ENCODE results near the gene ZBTB2.
A peak's percentile ranks its signal among the peaks of the same experiment; 100 is the strongest.
"Not testable (repeated sequence)": the region's sequence is repeated elsewhere in the genome, so short reads cannot be mapped to it uniquely, and the experiment has no call there.

ZBTB2 gene

GRCh38 chr6:151370509-151371078 is 20.8 kb downstream of the ZBTB2 start:
- DNase-seq (ENCODE audit: low read depth), result peak; percentile 54

DNA sequence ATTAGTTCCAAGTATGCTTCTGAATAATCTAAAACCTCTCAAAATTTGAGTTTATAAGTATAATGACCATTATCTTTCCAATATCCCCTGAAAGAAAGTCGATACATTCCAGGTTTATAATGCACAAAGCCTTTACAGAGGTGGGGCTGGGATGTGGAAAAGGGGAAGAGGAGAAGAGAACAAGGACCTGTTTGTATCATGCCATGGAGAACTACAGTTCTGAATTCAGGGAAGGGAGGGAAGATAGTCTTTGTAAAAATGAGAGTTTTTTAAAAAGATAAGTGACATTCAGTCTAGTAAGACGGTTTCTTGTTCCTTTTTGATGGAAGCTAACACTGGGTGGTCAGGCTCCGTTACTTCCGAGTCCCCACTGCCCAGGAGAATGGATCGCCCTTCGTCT is 26.1 kb downstream of the ZBTB2 start:
- DNase-seq (ENCODE audit: low read depth), result no peak

GRCh38 chr6:151359486-151359885 is 31.9 kb downstream of the ZBTB2 start:
- no peak for DNase-seq (ENCODE audit: low read depth)

- DNase-seq (ENCODE audit: low read depth), result no peak
Measured at GRCh38 chr6:151358475-151358874, 32.9 kb downstream of the ZBTB2 start.

DNA sequence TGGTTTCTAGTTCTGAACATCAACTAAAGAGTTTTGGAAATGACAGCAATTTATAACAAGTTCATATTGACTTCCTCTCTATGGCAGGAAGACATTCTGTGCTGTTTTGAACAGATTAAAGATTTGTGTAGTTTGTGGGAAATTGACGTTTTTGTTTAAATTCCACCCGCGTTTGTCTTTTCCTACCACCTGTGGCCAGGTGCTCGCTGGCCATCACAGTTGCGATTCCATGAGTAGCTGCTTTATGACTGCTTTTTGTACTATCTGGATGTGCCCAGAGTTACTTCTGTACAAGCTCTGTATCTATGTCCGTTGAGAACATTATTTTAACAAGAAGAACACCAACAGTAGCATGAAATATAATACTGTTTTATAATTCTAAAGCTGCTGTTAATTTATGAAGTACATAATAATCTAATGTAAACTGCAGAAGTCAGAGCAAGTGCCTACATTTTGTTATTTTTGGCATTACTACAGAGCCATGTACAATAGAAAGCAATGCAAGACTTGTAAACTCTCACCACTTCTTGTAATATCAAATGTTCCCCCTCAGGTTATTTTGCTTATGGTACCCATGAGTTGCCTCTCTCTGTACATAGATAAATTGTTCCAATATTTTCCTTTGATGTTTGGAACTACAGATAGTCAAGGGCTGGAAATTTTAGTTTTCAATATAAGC is 33.5 kb downstream of the ZBTB2 start:
- DNase-seq (ENCODE audit: low read depth), result no peak

- not testable (repeated sequence) for DNase-seq (ENCODE audit: low read depth)
Measured at GRCh38 chr6:151356983-151357382, 34.4 kb downstream of the ZBTB2 start.

DNA sequence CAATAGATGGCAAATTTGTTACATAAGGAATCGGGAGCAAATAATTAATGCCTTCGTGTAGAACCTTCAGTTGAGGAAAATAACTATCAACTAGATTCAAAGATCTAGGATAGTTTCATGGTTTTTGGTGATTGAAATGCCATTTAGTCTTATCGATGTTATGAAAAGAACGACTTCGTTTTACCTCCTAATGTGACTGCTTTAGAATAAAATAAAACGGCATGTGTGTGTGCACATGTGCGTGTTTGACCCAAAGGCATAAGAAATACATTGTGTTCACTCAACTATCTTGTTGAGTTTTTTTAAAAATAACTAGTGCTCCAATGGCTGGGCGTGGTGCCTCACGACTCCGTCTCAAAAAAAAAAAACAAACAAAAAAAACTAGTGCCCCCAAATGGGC is 37.6 kb downstream of the ZBTB2 start:
- no peak for DNase-seq (ENCODE audit: low read depth)

- no peak for DNase-seq (ENCODE audit: low read depth)
Measured at GRCh38 chr6:151352410-151353396, 38.7 kb downstream of the ZBTB2 start.

- DNase-seq (ENCODE audit: low read depth), result no peak
Measured at GRCh38 chr6:151351731-151352130, 39.6 kb downstream of the ZBTB2 start.

GRCh38 chr6:151351146-151351700 is 40.1 kb downstream of the ZBTB2 start:
- no peak for DNase-seq (ENCODE audit: low read depth)

DNA sequence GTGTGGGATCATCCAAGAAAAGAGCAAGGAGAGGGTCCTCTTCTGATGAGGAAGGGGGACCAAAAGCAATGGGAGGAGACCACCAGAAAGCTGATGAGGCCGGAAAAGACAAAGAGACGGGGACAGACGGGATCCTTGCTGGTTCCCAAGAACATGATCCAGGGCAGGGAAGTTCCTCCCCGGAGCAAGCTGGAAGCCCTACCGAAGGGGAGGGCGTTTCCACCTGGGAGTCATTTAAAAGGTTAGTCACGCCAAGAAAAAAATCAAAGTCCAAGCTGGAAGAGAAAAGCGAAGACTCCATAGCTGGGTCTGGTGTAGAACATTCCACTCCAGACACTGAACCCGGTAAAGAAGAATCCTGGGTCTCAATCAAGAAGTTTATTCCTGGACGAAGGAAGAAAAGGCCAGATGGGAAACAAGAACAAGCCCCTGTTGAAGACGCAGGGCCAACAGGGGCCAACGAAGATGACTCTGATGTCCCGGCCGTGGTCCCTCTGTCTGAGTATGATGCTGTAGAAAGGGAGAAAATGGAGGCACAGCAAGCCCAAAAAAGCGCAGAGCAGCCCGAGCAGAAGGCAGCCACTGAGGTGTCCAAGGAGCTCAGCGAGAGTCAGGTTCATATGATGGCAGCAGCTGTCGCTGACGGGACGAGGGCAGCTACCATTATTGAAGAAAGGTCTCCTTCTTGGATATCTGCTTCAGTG is 40.8 kb downstream of the ZBTB2 start:
- DNase-seq (ENCODE audit: low read depth), result no peak

DNA sequence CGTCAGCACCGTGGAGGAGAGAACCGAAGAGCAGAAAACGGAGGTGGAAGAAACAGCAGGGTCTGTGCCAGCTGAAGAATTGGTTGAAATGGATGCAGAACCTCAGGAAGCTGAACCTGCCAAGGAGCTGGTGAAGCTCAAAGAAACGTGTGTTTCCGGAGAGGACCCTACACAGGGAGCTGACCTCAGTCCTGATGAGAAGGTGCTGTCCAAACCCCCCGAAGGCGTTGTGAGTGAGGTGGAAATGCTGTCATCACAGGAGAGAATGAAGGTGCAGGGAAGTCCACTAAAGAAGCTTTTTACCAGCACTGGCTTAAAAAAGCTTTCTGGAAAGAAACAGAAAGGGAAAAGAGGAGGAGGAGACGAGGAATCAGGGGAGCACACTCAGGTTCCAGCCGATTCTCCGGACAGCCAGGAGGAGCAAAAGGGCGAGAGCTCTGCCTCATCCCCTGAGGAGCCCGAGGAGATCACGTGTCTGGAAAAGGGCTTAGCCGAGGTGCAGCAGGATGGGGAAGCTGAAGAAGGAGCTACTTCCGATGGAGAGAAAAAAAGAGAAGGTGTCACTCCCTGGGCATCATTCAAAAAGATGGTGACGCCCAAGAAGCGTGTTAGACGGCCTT is 41.6 kb downstream of the ZBTB2 start:
- no peak for DNase-seq (ENCODE audit: low read depth)

DNA sequence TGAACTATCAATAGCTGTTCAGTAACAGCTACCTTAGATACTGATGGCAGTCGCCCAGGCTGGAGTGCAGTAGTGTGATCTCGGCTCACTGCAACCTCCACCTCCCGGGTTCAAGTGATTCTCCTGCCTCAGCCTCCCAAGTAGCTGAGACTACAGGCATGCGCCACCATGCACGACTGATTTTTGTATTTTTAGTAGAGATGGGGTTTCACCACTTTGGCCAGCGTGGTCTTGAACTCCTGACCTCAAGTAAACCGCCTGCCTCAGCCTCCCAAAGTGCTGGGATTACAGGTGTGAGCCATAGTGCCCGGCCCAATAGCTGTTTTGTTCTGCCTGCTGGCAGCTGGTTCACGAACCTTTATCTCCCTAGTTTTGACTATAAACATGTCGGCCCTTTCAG is 48.6 kb downstream of the ZBTB2 start:
- not testable (repeated sequence) for DNase-seq (ENCODE audit: low read depth)

- DNase-seq (ENCODE audit: low read depth), result no peak
Measured at GRCh38 chr6:151341476-151342195, 49.7 kb downstream of the ZBTB2 start.

GRCh38 chr6:151340219-151340978 is 51.0 kb downstream of the ZBTB2 start:
- no peak for DNase-seq (ENCODE audit: low read depth)

- DNase-seq (ENCODE audit: low read depth), result no peak
Measured at GRCh38 chr6:151339369-151339768, 52.0 kb downstream of the ZBTB2 start.

DNA sequence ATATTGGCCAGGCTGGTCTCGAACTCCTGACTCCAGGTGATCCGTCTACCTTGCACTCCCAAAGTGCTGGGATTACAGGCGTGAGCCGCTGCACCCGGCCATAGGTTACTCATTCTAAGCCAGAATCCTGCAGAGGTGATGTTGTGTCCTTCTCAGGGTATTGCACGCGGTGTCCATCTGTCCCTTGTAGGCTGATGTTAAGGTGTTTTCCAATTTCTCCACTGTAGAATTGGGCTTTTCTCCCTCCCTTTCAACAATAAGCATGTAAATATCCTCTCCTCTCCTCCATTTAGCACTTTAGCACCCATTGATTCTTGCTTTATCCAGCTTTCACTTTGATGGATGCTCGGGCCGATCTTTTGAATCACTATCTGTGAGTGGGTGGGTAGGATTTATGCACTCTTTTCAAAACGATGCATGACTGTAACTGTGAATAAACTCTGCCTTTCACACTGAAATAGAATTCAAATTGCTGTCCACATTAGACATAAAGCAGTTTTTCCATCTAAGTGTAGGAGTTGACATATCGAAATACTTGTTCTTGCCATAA is 52.6 kb downstream of the ZBTB2 start:
- peak; percentile 62 for DNase-seq (ENCODE audit: low read depth)

- DNase-seq (ENCODE audit: low read depth), result no peak
Measured at GRCh38 chr6:151335930-151336329, 55.4 kb downstream of the ZBTB2 start.

- peak; percentile 54 for DNase-seq (ENCODE audit: low read depth)
Measured at GRCh38 chr6:151330130-151330696, 61.1 kb downstream of the ZBTB2 start.
